ENCODE measurements around the gene COPG1. TPM values are rescaled to one million over a fixed set of nuclear protein-coding genes. Genes with fewer than 3 reads are reported as not detected.

Gene COPG1
- total RNA-seq, 1 donor from 2014 or later = 286 TPM

DNA sequence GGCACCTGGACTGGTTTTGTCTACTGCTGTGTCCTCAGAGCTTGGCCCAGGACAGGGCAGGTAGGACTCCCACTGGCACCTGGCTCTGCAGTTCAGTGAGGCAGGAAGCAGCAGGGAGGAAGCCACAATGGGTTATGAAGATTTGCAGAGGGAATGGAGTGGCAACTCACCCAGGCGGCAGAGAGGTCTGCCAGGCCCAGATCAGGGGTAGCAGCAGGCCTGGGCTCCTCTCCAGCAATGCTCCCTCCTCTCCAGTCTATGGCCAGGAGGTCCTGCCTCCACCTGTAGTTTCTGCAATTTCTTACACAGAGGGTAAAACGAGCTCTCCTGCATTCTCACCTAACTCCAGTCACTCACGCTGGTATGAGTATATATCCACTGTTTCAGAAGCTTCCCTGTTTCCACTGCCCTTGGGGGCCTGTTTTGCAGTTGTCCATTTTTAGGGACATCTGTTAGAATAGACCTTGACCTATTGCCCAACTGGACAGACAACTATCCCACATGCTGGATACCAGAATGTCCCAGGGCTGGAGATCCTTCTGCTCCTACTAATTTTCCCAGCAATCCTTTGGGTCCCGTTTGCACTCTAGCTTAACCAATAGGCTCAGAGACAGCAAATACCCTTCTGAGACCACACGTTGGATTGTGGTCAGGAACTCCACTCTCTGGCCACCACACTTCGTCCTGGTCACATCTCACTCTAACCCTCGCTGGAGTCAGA is 64.4 kb downstream of the COPG1 start:
- DNase-seq (ENCODE audit: low read depth) = no peak

- DNase-seq (ENCODE audit: low read depth) = peak; percentile 50
Observed at GRCh38 chr3:129314386-129315222, 65.2 kb downstream of the COPG1 start.

GRCh38 chr3:129315223-129315997 is 66.0 kb downstream of the COPG1 start:
- DNase-seq (ENCODE audit: low read depth) = no peak

GRCh38 chr3:129315998-129316247 is 66.5 kb downstream of the COPG1 start:
- DNase-seq (ENCODE audit: low read depth) = no peak

GRCh38 chr3:129316248-129317013 is 67.0 kb downstream of the COPG1 start:
- DNase-seq (ENCODE audit: low read depth) = peak; percentile 41

GRCh38 chr3:129317014-129317771 is 67.8 kb downstream of the COPG1 start:
- no peak for DNase-seq (ENCODE audit: low read depth)

DNA sequence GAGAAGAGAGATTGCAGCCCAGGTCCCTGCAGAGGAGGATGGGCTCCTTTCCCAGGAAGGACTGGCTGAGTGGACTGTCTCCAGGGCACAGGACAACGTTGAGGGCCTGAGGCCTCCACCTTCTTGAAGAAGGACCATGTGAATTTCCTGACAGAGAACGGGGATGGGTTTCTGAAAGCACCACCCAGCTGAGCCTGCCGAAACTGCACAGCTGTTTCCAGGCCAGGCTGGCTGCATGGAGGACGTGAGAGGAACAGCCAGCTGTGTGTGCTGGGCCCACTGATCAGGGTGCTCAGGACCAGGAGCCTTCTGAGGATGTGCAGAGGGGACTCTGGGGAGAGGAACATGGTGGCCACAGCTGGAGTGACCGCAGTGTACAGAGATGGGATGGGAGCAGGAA is 68.4 kb downstream of the COPG1 start:
- no peak for DNase-seq (ENCODE audit: low read depth)

DNA sequence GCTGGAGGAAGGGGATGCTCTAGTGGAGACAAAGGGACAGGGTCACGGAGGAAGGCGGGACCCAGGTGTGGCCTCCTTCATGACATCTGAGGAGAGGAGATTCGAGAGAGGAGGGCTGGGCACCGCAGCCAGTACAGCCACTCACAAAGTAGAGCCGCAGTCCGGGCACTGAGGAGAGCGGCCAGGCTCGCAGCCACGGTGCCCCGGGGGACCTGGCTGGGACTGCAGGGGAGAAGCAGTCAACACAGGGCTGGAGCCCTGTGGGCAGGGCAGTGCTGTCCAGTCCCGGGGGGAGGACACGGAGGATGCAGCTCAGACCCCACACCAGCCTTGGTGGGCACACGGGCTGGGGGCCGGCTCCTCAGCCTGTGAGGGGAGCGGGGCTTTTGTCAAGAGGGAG is 69.5 kb downstream of the COPG1 start:
- DNase-seq (ENCODE audit: low read depth) = no peak

DNA sequence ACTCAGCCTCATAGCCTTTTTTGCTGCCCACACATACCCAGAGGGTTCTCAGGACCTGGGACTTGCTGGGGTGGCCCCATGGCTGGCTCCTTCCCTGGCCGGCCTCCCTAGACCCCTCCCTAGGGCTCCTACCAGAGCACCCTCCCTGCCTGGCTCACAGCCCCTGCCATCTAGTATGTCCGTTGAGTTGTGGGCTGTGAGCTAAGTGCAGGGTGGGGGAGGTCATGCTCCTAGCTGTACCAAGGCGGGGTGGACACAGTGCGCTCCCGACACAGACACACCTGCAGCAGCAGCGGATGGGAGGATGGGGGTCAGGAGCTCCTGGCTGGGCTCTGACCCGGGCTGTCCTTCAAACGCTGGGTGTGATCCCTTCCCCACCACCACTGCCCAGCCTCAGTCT is 70.9 kb downstream of the COPG1 start:
- DNase-seq (ENCODE audit: low read depth) = no peak

DNA sequence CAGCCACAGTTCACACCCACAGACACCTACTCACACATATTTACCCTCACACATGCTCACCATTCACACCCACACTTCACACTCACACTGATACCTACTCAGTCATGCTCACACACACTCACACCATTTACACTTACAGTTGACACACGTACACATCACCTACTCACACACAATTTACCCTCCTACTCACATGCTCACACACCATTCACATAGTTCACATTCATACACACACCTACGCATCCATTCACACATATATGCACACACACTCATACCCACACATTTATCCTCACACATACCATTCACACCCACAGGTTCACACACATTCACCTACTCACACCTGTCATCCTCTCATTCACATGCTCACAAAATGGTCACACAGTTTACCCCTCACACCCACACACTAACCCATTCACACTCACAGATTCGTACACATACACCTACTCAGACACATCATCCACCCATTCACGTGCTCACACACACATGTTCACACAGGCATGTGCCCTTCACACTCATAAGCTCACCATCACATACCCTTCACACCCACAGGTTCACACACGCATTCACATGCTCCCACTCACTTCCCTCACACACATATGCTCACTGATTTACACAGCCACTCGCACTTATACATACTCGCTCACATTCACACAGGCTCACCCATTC is 71.5 kb downstream of the COPG1 start:
- no peak for DNase-seq (ENCODE audit: low read depth)

GRCh38 chr3:129321887-129322286 is 72.5 kb downstream of the COPG1 start:
- no peak for DNase-seq (ENCODE audit: low read depth)

DNA sequence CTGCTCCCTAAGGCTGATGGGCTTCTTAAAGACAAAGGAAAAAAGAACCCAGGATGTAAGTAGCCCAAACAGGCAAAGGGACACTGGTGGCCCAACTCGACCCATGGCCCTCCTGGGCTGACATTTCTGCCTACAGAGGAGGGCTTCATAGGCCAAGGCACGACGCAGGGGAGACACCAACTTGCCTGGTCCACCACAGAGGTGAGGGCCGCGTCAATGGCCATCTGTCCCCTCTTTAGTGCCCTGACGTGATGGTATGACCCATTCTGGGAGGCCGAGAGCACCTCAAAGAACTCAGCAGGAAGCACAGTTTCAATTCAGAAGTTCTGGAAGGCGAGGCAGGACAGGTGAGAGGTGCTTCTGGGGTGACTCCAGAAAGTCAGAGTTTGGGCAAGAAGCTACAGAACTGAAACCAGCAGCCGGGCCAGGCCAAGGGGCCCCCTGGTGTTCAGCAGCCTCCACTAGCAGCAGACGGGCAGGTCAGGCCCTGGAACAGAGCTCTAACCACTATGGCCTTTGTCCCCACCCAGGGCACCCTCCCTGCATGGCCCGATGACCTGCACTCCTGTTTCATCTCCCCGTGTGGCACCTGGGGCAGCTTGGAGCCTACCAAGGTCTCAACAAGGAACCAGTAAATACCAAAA is 74.4 kb downstream of the COPG1 start:
- no peak for DNase-seq (ENCODE audit: low read depth)

DNA sequence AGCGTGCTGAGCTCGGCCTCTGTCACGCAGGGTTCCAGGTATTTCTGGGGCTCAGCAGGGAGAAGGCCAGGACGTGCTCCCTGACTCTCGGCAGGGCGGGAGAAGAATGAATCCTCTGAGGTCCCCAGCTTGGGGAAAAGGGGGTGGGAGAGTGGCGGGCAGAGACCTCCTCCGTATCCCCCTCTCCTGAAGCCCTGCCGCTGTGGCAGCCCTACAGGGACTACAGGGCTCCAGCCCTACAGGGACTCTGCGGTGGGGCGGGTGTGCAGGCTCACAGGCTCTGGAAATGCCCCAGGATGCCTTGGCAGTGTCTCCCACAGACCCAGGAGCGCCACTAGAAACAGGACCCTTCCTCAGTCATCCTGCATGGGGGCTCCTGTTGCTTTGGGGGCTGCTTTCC is 75.4 kb downstream of the COPG1 start:
- DNase-seq (ENCODE audit: low read depth) = no peak

- DNase-seq (ENCODE audit: low read depth) = no peak
Observed at GRCh38 chr3:129325383-129325782, 76.0 kb downstream of the COPG1 start.

GRCh38 chr3:129326138-129326537 is 76.7 kb downstream of the COPG1 start:
- no peak for DNase-seq (ENCODE audit: low read depth)

DNA sequence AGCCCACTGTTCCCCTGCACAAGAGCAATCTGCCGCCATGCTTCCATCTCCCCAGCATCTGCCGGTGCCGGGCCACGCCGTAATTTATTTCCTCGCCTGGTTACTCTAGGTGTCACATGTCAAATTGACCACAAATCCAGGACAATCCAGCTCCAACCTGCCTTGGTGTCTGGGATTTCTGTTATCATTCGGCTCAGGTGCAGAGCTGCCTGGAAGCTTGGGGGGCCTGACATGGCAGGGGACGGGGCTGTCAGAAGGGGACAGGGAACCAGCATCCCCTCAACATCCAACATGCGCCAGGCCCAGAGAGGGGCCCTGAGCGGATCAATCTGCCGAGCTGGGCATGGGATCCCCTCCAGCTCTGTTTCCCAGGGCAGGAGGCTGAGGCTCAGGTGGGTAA is 77.2 kb downstream of the COPG1 start:
- DNase-seq (ENCODE audit: low read depth) = no peak
